Parathyroid adenoma (tissue), 2 donors: ENCODE data around the gene SORCS2.

Source experiments
- H2AFZ ChIP-seq: fragments of 300-600 bp; sonication (generic); one replicate; pipeline ENCODE4 v1.7.0; 2017; ENCODE audit warnings: antibody characterized with exemption, mild to moderate bottlenecking
- H3K27ac ChIP-seq: fragments of 300-600 bp; sonication (generic); one replicate; pipeline ENCODE4 v1.7.0; 2017
- H3K27me3 ChIP-seq: fragments of 300-600 bp; sonication (generic); one replicate; pipeline ENCODE4 v1.7.0; 2017; ENCODE audit warnings: low read length; ENCODE audit not compliant: control insufficient read depth, insufficient read depth
- H3K36me3 ChIP-seq: fragments of 300-600 bp; sonication (generic); one replicate; pipeline ENCODE4 v1.7.0; 2017; ENCODE audit warnings: low read length; ENCODE audit not compliant: control insufficient read depth, insufficient read depth
- H3K4me1 ChIP-seq: fragments of 300-600 bp; sonication (generic); one replicate; pipeline ENCODE4 v1.7.0; 2017; ENCODE audit warnings: control low read depth
- H3K4me2 ChIP-seq: fragments of 300-600 bp; sonication (generic); one replicate; pipeline ENCODE4 v1.7.0; 2017; ENCODE audit warnings: low read length
- H3K4me3 ChIP-seq: fragments of 300-600 bp; sonication (generic); one replicate; pipeline ENCODE4 v1.7.0; 2017; ENCODE audit warnings: low read depth, low read length
- H3K79me2 ChIP-seq: fragments of 300-600 bp; sonication (generic); one replicate; pipeline ENCODE4 v1.7.0; 2017; ENCODE audit warnings: control low read depth
- H3K9ac ChIP-seq: fragments of 300-600 bp; sonication (generic); one replicate; pipeline ENCODE4 v1.7.0; 2017; ENCODE audit warnings: mild to moderate bottlenecking
- H3K9me3 ChIP-seq: fragments of 300-600 bp; sonication (generic); one replicate; pipeline ENCODE4 v1.7.0; 2017; ENCODE audit warnings: low read length; ENCODE audit not compliant: control insufficient read depth
- CTCF ChIP-seq: fragments of 300-600 bp; sonication (generic); IDR thresholded peaks from one replicate; pipeline ENCODE4 v1.7.0; 2017; ENCODE audit warnings: antibody characterized with exemption, mild to moderate bottlenecking
- donor health status: primary hyperparathyroidism.

The SORCS2 gene

GRCh38 chr4:7711307-7711963, 519.1 kb downstream of the SORCS2 start:
- H3K4me2 ChIP-seq, result no peak overlapping the region
- no peaks in the 10 kb centered on the region for H3K36me3 ChIP-seq
- H3K27ac ChIP-seq, result no peak overlapping the region
- no peaks in the 10 kb centered on the region for H3K4me1 ChIP-seq
- H3K79me2 ChIP-seq, result no peaks in the 10 kb centered on the region
- H3K9me3 ChIP-seq, result no peaks in the 10 kb centered on the region
- H3K4me3 ChIP-seq, result no peak overlapping the region
- no peaks in the 10 kb centered on the region for H3K27me3 ChIP-seq
- no peak for TF ChIP-seq CTCF
- H2AFZ ChIP-seq, result no peak overlapping the region
- H3K9ac ChIP-seq, result no peak overlapping the region

- Histone ChIP-seq H3K4me2 (no peak overlapping the region), H3K4me3 (no peak overlapping the region), H3K9ac (no peak overlapping the region), H3K27ac (no peak overlapping the region), H3K27me3 (no peaks in the 10 kb centered on the region), H2AFZ (no peak overlapping the region), H3K79me2 (no peaks in the 10 kb centered on the region), H3K9me3 (no peaks in the 10 kb centered on the region), H3K4me1 (no peaks in the 10 kb centered on the region), H3K36me3 (no peaks in the 10 kb centered on the region)
- TF ChIP-seq CTCF, result no peak
Measured at GRCh38 chr4:7712021-7712671, 519.8 kb downstream of the SORCS2 start.

GRCh38 chr4:7713757-7714156, 521.4 kb downstream of the SORCS2 start:
- TF ChIP-seq CTCF, result no peak
- Histone ChIP-seq H3K9ac (no peak overlapping the region), H2AFZ (no peak overlapping the region), H3K36me3 (no peaks in the 10 kb centered on the region), H3K27ac (no peak overlapping the region), H3K9me3 (no peaks in the 10 kb centered on the region), H3K4me1 (no peaks in the 10 kb centered on the region), H3K79me2 (no peaks in the 10 kb centered on the region), H3K4me2 (no peak overlapping the region), H3K4me3 (no peak overlapping the region), H3K27me3 (no peaks in the 10 kb centered on the region)

- H3K36me3 ChIP-seq, result no peaks in the 10 kb centered on the region
Measured at GRCh38 chr4:7714176-7714575, 521.8 kb downstream of the SORCS2 start.

More at GRCh38 chr4:7714176-7714575, 521.8 kb downstream of the SORCS2 start:
- H3K4me1 ChIP-seq, result no peaks in the 10 kb centered on the region
- H3K27me3 ChIP-seq, result peaks cover under 1% of the 10 kb centered on the region
- H3K79me2 ChIP-seq, result no peaks in the 10 kb centered on the region
- no peak overlapping the region for H3K4me2 ChIP-seq
- no peak overlapping the region for H3K4me3 ChIP-seq
- no peak overlapping the region for H2AFZ ChIP-seq
- H3K9me3 ChIP-seq, result no peaks in the 10 kb centered on the region
- no peak for TF ChIP-seq CTCF
- no peak overlapping the region for H3K9ac ChIP-seq
- no peak overlapping the region for H3K27ac ChIP-seq
